Upper lobe of right lung (tissue), 1 donor: ENCODE data around the gene PDE6A. TPM values are rescaled to one million over a fixed set of nuclear protein-coding genes. Genes with fewer than 3 reads are reported as not detected.
A peak's percentile ranks its signal among the peaks of the same experiment; 100 is the strongest.

Experiments used
- ATAC-seq: fragments of 200-7000 bp; cut with Tn5 transposase; one replicate; pipeline ENCODE4 v1.9.1; 2020; ENCODE audit warnings: mild to moderate bottlenecking, moderate library complexity
- DNase-seq: peaks from one replicate; pipeline ENCODE4 v3.0.0-alpha.2; 2020
- H3K27ac ChIP-seq: fragments of 200-600 bp; one replicate; pipeline ENCODE4 v1.8.0; 2022
- H3K27me3 ChIP-seq: fragments of 200-600 bp; one replicate; pipeline ENCODE4 v1.8.0; 2022; ENCODE audit warnings: mild to moderate bottlenecking
- H3K36me3 ChIP-seq: fragments of 200-600 bp; one replicate; pipeline ENCODE4 v1.8.0; 2022
- H3K4me1 ChIP-seq: fragments of 200-600 bp; one replicate; pipeline ENCODE4 v1.8.0; 2022
- H3K4me3 ChIP-seq: fragments of 200-600 bp; one replicate; pipeline ENCODE4 v1.8.0; 2022; ENCODE audit warnings: mild to moderate bottlenecking
- H3K9me3 ChIP-seq: fragments of 200-600 bp; one replicate; pipeline ENCODE4 v1.8.0; 2022
- CTCF ChIP-seq: fragments of 200-600 bp; IDR thresholded peaks from one replicate; pipeline ENCODE4 v1.8.0; 2022; ENCODE audit warnings: antibody characterized with exemption
- intact Hi-C: fragments of 100-400 bp; cut with DNase I; formaldehyde crosslinking; loops from one replicate; pipeline ENCODE4 v1.11.0; 2022
- total RNA-seq: library from RNA; stranded (reverse); fragmentation: NEBNext Ultra II Directional; extraction: Animal tissue kit (Norgen Biotek cat#: 25700); gene quantifications from one replicate; pipeline ENCODE4 v1.2.1, GENCODE V29; 2021
- donor health status: DM: no; HTN: yes; CAD: no; lungs with severe emphysema.

PDE6A gene
- total RNA-seq, 1 donor from 2014 or later = 0.09 TPM

GRCh38 chr5:149959406-149960236 is 15.0 kb upstream of the PDE6A start:
- peak; percentile 51 for TF ChIP-seq CTCF
- intact Hi-C loops = loop anchor here (10.0 kb wide), 1 partner anchor 325 kb away; no protein-coding TSS in a partner anchor
- ATAC-seq = peak; percentile 1

GRCh38 chr5:149957855-149958254 is 13.3 kb upstream of the PDE6A start:
- ATAC-seq (no peak), DNase-seq (no peak)
- intact Hi-C loops = no loop called here
- Histone ChIP-seq H3K4me1 (peaks cover 10% of the 10 kb centered on the region), H3K9me3 (no peaks in the 10 kb centered on the region), H3K27ac (no peak overlapping the region), H3K36me3 (no peaks in the 10 kb centered on the region), H3K27me3 (no peaks in the 10 kb centered on the region), H3K4me3 (no peak overlapping the region)
- no peak for TF ChIP-seq CTCF

More at GRCh38 chr5:149959406-149960236, 15.0 kb upstream of the PDE6A start:
- Histone ChIP-seq H3K4me1 (peaks cover 10% of the 10 kb centered on the region), H3K4me3 (peak overlapping the region; percentile 76), H3K27me3 (no peaks in the 10 kb centered on the region), H3K9me3 (no peaks in the 10 kb centered on the region), H3K36me3 (no peaks in the 10 kb centered on the region), H3K27ac (peak overlapping the region; percentile 96)
- no peak for DNase-seq

GRCh38 chr5:149956685-149957084 is 12.1 kb upstream of the PDE6A start:
- ATAC-seq = no peak
- no peak for TF ChIP-seq CTCF
- no peaks in the 10 kb centered on the region for H3K36me3 ChIP-seq
- H3K27me3 ChIP-seq = no peaks in the 10 kb centered on the region
- peaks cover 10% of the 10 kb centered on the region for H3K4me1 ChIP-seq
- H3K4me3 ChIP-seq = no peak overlapping the region
- no peaks in the 10 kb centered on the region for H3K9me3 ChIP-seq
- no peak overlapping the region for H3K27ac ChIP-seq
- DNase-seq = no peak
- intact Hi-C loops = no loop called here

GRCh38 chr5:149954798-149955197 is 10.2 kb upstream of the PDE6A start:
- Histone ChIP-seq H3K9me3 (no peaks in the 10 kb centered on the region), H3K36me3 (no peaks in the 10 kb centered on the region), H3K27ac (no peak overlapping the region), H3K27me3 (no peaks in the 10 kb centered on the region), H3K4me1 (peaks cover 2% of the 10 kb centered on the region), H3K4me3 (no peak overlapping the region)
- no peak for ATAC-seq
- no peak for TF ChIP-seq CTCF
- intact Hi-C loops = no loop called here
- no peak for DNase-seq

- no peaks in the 10 kb centered on the region for H3K36me3 ChIP-seq
- H3K27ac ChIP-seq = no peak overlapping the region
- no peaks in the 10 kb centered on the region for H3K27me3 ChIP-seq
- intact Hi-C loops = no loop called here
- no peaks in the 10 kb centered on the region for H3K9me3 ChIP-seq
- no peak for TF ChIP-seq CTCF
- ATAC-seq (no peak), DNase-seq (no peak)
- no peaks in the 10 kb centered on the region for H3K4me1 ChIP-seq
- no peak overlapping the region for H3K4me3 ChIP-seq
Measured at GRCh38 chr5:149953436-149954121, 9.0 kb upstream of the PDE6A start.
